ENCODE results near the gene CTNNB1. TPM values are rescaled to one million over a fixed set of nuclear protein-coding genes. Genes with fewer than 3 reads are reported as not detected.

CTNNB1 gene
- total RNA-seq, 1 donor from 2014 or later: 371 TPM

DNA sequence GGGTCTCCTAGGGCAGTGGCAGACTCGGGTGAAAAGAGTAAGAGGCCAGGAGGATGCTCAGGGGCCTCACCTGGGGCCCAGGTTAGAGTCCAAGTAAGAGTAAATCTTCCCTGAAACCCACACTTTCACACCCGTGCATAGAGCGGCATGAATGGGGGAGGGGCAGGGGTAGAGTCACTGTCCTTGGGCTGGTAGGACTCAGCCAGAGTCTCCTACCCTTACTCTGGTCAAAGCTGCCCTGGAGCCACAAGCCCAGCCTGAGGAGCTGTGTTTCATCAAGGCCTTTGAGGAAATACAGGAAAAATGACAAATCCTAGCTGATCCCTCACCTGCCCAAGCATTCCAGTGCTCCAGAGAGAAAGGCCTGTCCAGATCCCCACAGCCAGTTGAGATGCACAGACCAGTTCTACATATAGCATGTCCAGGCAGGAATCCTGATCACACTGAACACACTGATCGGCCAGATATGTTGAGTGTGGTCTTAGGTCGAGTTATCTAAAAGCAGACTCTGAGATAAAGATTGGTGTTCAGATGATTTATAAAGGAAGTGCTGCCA lies 16.7 kb upstream of the CTNNB1 start:
- DNase-seq (ENCODE audit: low spot score in 2 of 2): no peak
- H3K36me3 ChIP-seq: no peaks in the 10 kb centered on the region
- TF ChIP-seq, protein P1, sequence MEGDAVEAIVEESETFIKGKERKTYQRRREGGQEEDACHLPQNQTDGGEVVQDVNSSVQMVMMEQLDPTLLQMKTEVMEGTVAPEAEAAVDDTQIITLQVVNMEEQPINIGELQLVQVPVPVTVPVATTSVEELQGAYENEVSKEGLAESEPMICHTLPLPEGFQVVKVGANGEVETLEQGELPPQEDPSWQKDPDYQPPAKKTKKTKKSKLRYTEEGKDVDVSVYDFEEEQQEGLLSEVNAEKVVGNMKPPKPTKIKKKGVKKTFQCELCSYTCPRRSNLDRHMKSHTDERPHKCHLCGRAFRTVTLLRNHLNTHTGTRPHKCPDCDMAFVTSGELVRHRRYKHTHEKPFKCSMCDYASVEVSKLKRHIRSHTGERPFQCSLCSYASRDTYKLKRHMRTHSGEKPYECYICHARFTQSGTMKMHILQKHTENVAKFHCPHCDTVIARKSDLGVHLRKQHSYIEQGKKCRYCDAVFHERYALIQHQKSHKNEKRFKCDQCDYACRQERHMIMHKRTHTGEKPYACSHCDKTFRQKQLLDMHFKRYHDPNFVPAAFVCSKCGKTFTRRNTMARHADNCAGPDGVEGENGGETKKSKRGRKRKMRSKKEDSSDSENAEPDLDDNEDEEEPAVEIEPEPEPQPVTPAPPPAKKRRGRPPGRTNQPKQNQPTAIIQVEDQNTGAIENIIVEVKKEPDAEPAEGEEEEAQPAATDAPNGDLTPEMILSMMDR (IDR thresholded peaks at IDR 0.05): no peak
- no peaks in the 10 kb centered on the region for H3K4me1 ChIP-seq
- intact Hi-C loops (cut with DNase I): no loop called here
- no peaks in the 10 kb centered on the region for H3K9me3 ChIP-seq
- no peak overlapping the region for H3K4me3 ChIP-seq
- no peak overlapping the region for H3K27ac ChIP-seq
- no peaks in the 10 kb centered on the region for H3K27me3 ChIP-seq

DNA sequence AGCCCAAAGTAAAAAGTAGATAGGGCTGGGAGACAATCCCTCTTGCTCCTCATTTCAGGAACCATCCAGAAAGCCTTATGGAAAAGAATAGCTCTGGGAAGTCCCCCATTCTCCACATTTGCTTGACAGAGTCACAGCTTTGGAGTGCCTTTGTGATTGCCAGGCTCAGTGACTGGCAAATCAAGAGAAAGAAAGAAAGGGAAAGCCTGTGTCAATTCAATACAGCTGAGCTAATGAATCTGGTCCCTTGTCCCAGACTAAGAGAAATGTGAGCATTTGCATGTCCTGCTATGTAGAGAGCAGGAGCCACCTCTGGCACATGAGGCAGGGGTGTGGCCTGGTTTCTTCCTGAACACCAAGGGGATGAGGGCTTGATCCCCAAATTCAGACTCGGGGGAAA lies 14.9 kb upstream of the CTNNB1 start:
- Histone ChIP-seq H3K4me3 (no peak overlapping the region), H3K36me3 (no peaks in the 10 kb centered on the region), H3K4me1 (no peaks in the 10 kb centered on the region), H3K27ac (no peak overlapping the region), H3K9me3 (no peaks in the 10 kb centered on the region), H3K27me3 (no peaks in the 10 kb centered on the region)
- intact Hi-C loops (cut with DNase I): no loop called here
- TF ChIP-seq, protein P1 (IDR thresholded peaks at IDR 0.05): no peak
- no peak for DNase-seq (ENCODE audit: low spot score in 2 of 2)

DNA sequence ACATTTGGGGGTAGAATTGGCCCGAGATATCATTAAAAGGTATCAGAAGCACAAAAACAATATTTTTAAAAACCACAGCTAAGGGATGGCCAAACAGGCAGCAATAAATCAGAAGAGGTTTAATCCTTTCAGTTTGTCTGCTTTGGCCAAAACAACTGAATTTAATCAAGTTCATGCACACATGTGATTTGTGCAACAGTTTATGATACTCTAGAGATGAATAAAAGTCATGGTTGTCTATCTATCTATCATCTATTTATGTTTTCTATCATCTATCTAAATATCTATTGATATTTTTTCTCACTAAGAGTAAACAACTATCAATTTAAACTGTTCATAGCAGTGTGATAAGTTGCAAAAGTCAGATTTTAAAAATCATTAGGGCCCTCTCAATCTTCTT lies 13.0 kb upstream of the CTNNB1 start:
- DNase-seq (ENCODE audit: low spot score in 2 of 2): no peak
- Histone ChIP-seq H3K4me3 (no peak overlapping the region), H3K9me3 (no peaks in the 10 kb centered on the region), H3K4me1 (no peaks in the 10 kb centered on the region), H3K27me3 (no peaks in the 10 kb centered on the region), H3K36me3 (no peaks in the 10 kb centered on the region), H3K27ac (no peak overlapping the region)
- TF ChIP-seq, protein P1 (IDR thresholded peaks at IDR 0.05): no peak
- intact Hi-C loops (cut with DNase I): no loop called here

DNA sequence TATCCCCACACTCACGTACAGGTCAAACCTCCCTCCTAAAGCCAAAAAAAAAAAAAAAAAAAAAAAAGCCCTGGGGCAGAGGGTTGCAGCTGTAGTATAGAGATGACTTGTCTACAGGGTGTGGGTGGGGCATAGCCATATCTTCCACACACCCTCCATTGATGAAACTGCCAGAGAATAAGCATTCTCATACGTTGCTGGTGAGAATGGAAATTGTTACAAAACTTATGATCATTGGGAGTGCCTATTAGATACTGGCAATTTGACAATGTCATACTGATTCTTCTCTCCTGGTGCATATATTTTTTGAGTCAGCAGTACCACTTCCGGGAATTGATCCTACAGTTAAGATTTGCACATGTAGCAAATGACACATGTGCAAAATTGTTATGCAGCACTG lies 11.0 kb upstream of the CTNNB1 start:
- intact Hi-C loops (cut with DNase I): no loop called here
- no peak overlapping the region for H3K27ac ChIP-seq
- no peaks in the 10 kb centered on the region for H3K4me1 ChIP-seq
- no peak for DNase-seq (ENCODE audit: low spot score in 2 of 2)
- no peaks in the 10 kb centered on the region for H3K9me3 ChIP-seq
- H3K27me3 ChIP-seq: no peaks in the 10 kb centered on the region
- H3K4me3 ChIP-seq: no peak overlapping the region
- no peaks in the 10 kb centered on the region for H3K36me3 ChIP-seq
- TF ChIP-seq, protein P1 (IDR thresholded peaks at IDR 0.05): no peak

DNA sequence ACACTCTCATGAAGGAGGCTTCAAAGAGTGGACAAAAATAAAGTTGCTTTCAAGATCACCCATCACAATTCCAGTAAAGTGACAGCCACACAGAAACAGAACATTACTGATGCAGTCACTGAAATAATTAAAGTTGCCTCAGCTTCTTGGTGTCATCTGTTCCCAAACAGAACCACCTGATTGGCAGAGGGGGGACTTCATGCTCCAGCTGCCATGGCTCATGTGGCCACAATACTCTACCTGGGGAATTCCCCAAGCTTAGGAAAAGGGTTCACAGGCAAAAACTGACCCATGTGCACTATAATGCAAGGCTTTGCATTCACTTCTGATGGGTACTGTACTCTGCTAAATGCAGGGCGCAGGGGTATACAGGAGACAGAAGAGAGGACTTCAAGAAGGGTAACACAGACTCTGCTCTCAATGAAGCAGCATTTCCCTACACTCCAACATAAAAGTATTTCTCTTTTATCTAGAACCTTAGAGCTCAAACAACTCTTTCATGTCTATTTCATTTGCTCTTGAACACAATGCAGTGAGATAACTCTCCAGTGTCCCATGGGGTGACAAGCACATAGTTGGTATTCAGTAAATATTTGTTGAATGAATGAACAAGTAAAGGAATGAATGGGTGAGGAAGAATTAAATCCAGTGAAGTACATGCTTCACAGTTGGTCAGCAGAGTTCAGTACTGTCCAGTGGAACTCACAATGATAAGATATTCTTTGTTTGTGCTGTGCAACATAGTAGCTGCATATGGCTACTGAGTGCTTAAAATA lies 8.6 kb upstream of the CTNNB1 start:
- intact Hi-C loops (cut with DNase I): no loop called here
- H3K4me3 ChIP-seq: no peak overlapping the region
- TF ChIP-seq, protein P1 (IDR thresholded peaks at IDR 0.05): no peak
- H3K27ac ChIP-seq: no peak overlapping the region
- H3K9me3 ChIP-seq: no peaks in the 10 kb centered on the region
- DNase-seq (ENCODE audit: low spot score in 2 of 2): no peak
- no peaks in the 10 kb centered on the region for H3K36me3 ChIP-seq
- no peaks in the 10 kb centered on the region for H3K27me3 ChIP-seq
- no peaks in the 10 kb centered on the region for H3K4me1 ChIP-seq

Data from ascending aorta (tissue), 2 donors.